Psoas muscle (tissue), 8 donors: Measurements from ENCODE around the gene NR2C2AP. TPM values are rescaled to one million over a fixed set of nuclear protein-coding genes. Genes with fewer than 3 reads are reported as not detected.

ENCODE experiments used
- ATAC-seq, 4 donors: fragments of 200-7000 bp; cut with Tn5 transposase; one replicate each; pipeline ENCODE4 v1.9.1; 2020; ENCODE audit warnings: moderate library complexity in 3 of 4, mild to moderate bottlenecking in 2 of 4
- DNase-seq, 2 donors: peaks; one replicate each; pipeline ENCODE4 v3.0.0-alpha.2; 2020
- H3K27ac ChIP-seq: fragments of 200-600 bp; one replicate; pipeline ENCODE4 v1.8.0; 2022
- H3K27me3 ChIP-seq, 3 donors: fragments of 200-600 bp in 1 of 3; one replicate each; pipeline versions ENCODE4 v1.6.1 to v1.8.0; 2013 to 2022; ENCODE audit warnings: low read length in 2 of 3, mild to moderate bottlenecking in 2 of 3, moderate library complexity in 1 of 3; ENCODE audit not compliant: insufficient read depth in 3 of 3
- H3K36me3 ChIP-seq, 2 donors: fragments of 200-600 bp in 1 of 2; one replicate each; pipeline versions ENCODE4 v1.6.1 to v1.8.0; 2013 to 2022; ENCODE audit warnings: low read depth in 1 of 2, mild to moderate bottlenecking in 1 of 2, moderate library complexity in 1 of 2; ENCODE audit not compliant: insufficient read depth in 1 of 2
- H3K4me1 ChIP-seq: fragments of 200-600 bp; one replicate; pipeline ENCODE4 v1.8.0; 2022
- H3K4me3 ChIP-seq: fragments of 200-600 bp; one replicate; pipeline ENCODE4 v1.8.0; 2022; ENCODE audit warnings: mild to moderate bottlenecking
- H3K9me3 ChIP-seq: fragments of 200-600 bp; one replicate; pipeline ENCODE4 v1.8.0; 2022
- CTCF ChIP-seq: fragments of 200-600 bp; IDR thresholded peaks from one replicate; pipeline ENCODE4 v1.8.0; 2022; ENCODE audit warnings: antibody characterized with exemption
- WGBS, 3 donors: extraction: QIAGEN DNeasy Blood & Tissue Kit; methylation state at CpG; one replicate each; pipeline versions ENCODE4 v1.1.6 to v1.1.7; 2013; 5-methylcytosine and 5-hydroxymethylcytosine counted together
- intact Hi-C, 2 donors: fragments of 100-400 bp; cut with DNase I; formaldehyde crosslinking; loops; one replicate each; pipeline versions ENCODE4 v1.11.0 to v1.14.2; 2022
- polyA plus RNA-seq, 3 donors: library from polyadenylated mRNA; stranded (reverse); fragments of 200-250 nt; gene quantifications; one replicate each; pipeline ENCODE4 v1.2.3, GENCODE V29; 2013
- total RNA-seq, 4 donors: library from RNA; stranded (reverse); fragmentation: NEBNext Ultra II Directional in 2 of 4; extraction: Animal tissue kit (Norgen Biotek cat#: 25700) in 2 of 4; gene quantifications; one replicate each; pipeline versions ENCODE4 v1.2.1 to v1.2.4, GENCODE V29; 2021 to 2023
- donor health status: healthy with polysubstance abuse.
- donor health status: DM: no; HTN: no; CAD: no; lungs with moderate emphysema.
- donor health status: Bipolar disorder and iron deficiency.
- donor health status: healthy.
- donor health status: DM: yes; HTN: yes; CAD: no.
- donor health status: DM: no; HTN: no; CAD: no.
- donor health status: DM: no; HTN: no; CAD: no.
- donor health status: DM: yes; HTN: yes; CAD: no.

Gene NR2C2AP
- total and polyA plus RNA-seq, 7 donors: 7.5 to 44.4 (median 15.8) TPM

- intact Hi-C loops: no loop called here
- Histone ChIP-seq H3K4me3 (no peak overlapping the region), H3K4me1 (no peaks in the 10 kb centered on the region), H3K27me3 (peaks cover 0 to 61% (median 25%) of the 10 kb centered on the region in 3 donors), H3K36me3 (no peaks in the 10 kb centered on the region), H3K27ac (no peak overlapping the region), H3K9me3 (no peaks in the 10 kb centered on the region)
- DNase-seq (no peak), ATAC-seq (no peak)
- WGBS, 3 donors: 34 to 49% (median 45%) methylated on average over 20 to 21 of the region's 21 CpGs
- TF ChIP-seq CTCF: no peak
Measured at GRCh38 chr19:19213426-19214158, 10.4 kb upstream of the NR2C2AP start.

GRCh38 chr19:19212916-19213315, 9.7 kb upstream of the NR2C2AP start:
- intact Hi-C loops: no loop called here
- no peak for TF ChIP-seq CTCF
- Histone ChIP-seq H3K9me3 (no peaks in the 10 kb centered on the region), H3K4me1 (no peaks in the 10 kb centered on the region), H3K4me3 (no peak overlapping the region), H3K27ac (no peak overlapping the region), H3K36me3 (no peaks in the 10 kb centered on the region), H3K27me3 (peaks cover 0 to 61% (median 25%) of the 10 kb centered on the region in 3 donors)
- DNase-seq: no peak
- no peak for ATAC-seq
- WGBS, 3 donors: 7 to 12% (median 11%) methylated on average over 7 of the region's 7 CpGs

- no peaks in the 10 kb centered on the region for H3K36me3 ChIP-seq
- ATAC-seq: no peak
- intact Hi-C loops: no loop called here
- no peak within 1 kb of the TSS for H3K27ac ChIP-seq
- no peak for DNase-seq
- H3K27me3 ChIP-seq: peaks cover 0 to 63% (median 24%) of the 10 kb centered on the region in 3 donors
- no peaks in the 10 kb centered on the region for H3K4me1 ChIP-seq
- 7 to 8% (median 8%) methylated on average over 42 to 54 of the region's 54 CpGs for WGBS, 3 donors
- H3K4me3 ChIP-seq: no peak within 1 kb of the TSS
- no peaks in the 10 kb centered on the region for H3K9me3 ChIP-seq
- TF ChIP-seq CTCF: no peak
Measured at GRCh38 chr19:19211499-19212420, 8.5 kb upstream of the NR2C2AP start, which contains the start of gene NCAN. NCAN (plus strand) TSS chr19:19211958; CDS start chr19:19216954, 4,996 bp downstream.

- H3K27me3 ChIP-seq: peaks cover 0 to 48% (median 22%) of the 10 kb centered on the region in 3 donors
- H3K9me3 ChIP-seq: no peaks in the 10 kb centered on the region
- H3K4me1 ChIP-seq: no peaks in the 10 kb centered on the region
- no peak overlapping the region for H3K27ac ChIP-seq
- no peak overlapping the region for H3K4me3 ChIP-seq
- DNase-seq (no peak), ATAC-seq (no peak)
- no peaks in the 10 kb centered on the region for H3K36me3 ChIP-seq
- WGBS, 3 donors: 34 to 39% (median 35%) methylated on average over 9 of the region's 9 CpGs
- TF ChIP-seq CTCF: no peak
- intact Hi-C loops: no loop called here
Measured at GRCh38 chr19:19209372-19209771, 6.2 kb upstream of the NR2C2AP start.
